Measurements from ENCODE around the gene LRCH3. TPM values are rescaled to one million over a fixed set of nuclear protein-coding genes. Genes with fewer than 3 reads are reported as not detected.
A peak's percentile ranks its signal among the peaks of the same experiment; 100 is the strongest.

The LRCH3 gene
- total and polyA plus RNA-seq, 9 of the 15 experiments (the other 6 are each of a cell fraction or from before 2014, with no cell fraction given) = 4.6 to 75.3 (median 30.3) TPM

DNA sequence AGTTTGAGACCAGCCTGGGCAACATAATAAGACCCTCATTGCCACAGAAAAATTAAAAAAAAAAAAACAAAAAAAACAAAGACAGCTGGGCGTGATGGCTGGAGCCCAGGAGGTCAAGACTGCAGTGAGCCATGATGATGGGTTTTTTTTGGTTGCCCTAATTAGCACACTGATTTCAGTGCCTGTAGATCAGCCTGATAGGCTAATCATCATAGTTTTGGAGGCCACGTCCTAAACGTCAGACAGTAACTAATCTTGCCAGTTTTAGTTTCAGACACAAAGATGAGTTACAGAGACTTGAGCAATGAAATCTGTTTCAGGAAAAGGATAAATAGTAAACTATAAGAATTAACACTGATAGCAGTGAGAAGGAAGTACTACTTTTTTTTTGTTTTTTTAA lies 55.4 kb downstream of the LRCH3 start:
- no peak for TF ChIP-seq ZFP30 (CRISPR knock-in tag; IDR thresholded peaks at IDR 0.05; ENCODE audit: borderline replicate concordance)
- TF ChIP-seq ARNT (IDR thresholded peaks at IDR 0.05) = no peak
- no peaks in the 10 kb centered on the region for H4K20me1 ChIP-seq (replicated peaks; ENCODE audit: control insufficient read depth, insufficient read depth, low read length)

DNA sequence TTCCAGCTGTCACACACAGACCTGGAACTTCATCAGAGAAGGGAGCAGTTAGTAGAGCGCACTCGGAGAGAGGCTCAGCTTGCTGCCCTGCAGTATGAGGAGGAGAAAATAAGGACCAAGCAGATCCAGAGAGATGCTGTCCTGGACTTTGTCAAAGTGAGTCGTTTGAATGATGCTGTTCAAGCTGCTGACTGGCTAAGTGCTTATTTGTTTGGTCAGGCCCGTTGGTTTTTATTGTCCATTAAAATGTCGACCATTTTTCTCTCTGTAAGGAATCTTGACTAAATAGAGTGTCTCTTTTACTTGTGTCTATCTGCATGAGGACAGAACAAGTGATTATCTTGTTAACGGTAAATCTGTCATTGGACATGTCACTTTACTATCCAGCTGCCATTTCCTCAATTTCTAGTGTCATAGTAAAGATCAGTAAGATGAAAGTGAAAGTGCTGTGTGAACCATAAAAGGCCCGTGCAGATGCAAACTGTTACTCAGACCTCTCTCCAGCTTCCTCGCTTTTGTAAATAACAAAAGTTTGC lies 56.9 kb downstream of the LRCH3 start:
- no peak overlapping the region; the same call in 2 of the 3 replicates for H3K27ac ChIP-seq (ENCODE audit: extremely low read depth, low read depth, low read length)
- no TSS peak for BruUV-seq (replicated peaks)
- intact Hi-C loops (cut with micrococcal nuclease) = no loop called here
- in situ Hi-C loops (cut with MboI) = no loop called here
- no peaks in the 10 kb centered on the region for H3K27me3 ChIP-seq (ENCODE audit: control insufficient read depth in 2 of 2, insufficient read depth in 2 of 2, low read length in 2 of 2)
- ChIA-PET CTCF (ENCODE audit: low intra/inter-chr PET ratio) (no interaction called here), POLR2A (interaction anchor here (1.3 kb wide), 1 partner anchor 26 kb away, joined by 4 read pairs; no protein-coding TSS in a partner anchor)
- no peak overlapping the region for H3K4me3 ChIP-seq
- H3K9me1 ChIP-seq (ENCODE audit: control insufficient read depth, insufficient read depth, low read length) = no peaks in the 10 kb centered on the region
- DNase-seq (ENCODE audit: extremely low read depth in 1 of 4, low spot score in 3 of 4) (peak in 2 of 4 experiments; percentile 4 to 15), ATAC-seq (peak; percentile 60), FAIRE-seq (peak; percentile 73)
- H3K4me2 ChIP-seq (ENCODE audit: insufficient read depth, low read length) = no peak overlapping the region
- no peak overlapping the region for H3K9ac ChIP-seq (ENCODE audit: insufficient read depth in 1 of 2, low read depth in 2 of 2, low read length in 2 of 2)
- peaks cover 76% of the 10 kb centered on the region for H3K36me3 ChIP-seq (ENCODE audit: control insufficient read depth, insufficient read depth, low read length)
- peaks cover 4 to 5% of the 10 kb centered on the region in 2 experiments; a peak in 4 of 5 replicates for H3K4me1 ChIP-seq (replicated peaks in 1 of 2; ENCODE audit: control insufficient read depth in 2 of 2, insufficient read depth in 2 of 2, low read length in 2 of 2)
- no peak overlapping the region for H2AFZ ChIP-seq (ENCODE audit: low read depth, low read length)
- H3K9me3 ChIP-seq (replicated peaks; ENCODE audit: control insufficient read depth, insufficient read depth, low read depth, low read length) = no peaks in the 10 kb centered on the region
- H4K20me1 ChIP-seq (replicated peaks; ENCODE audit: control insufficient read depth, insufficient read depth, low read length) = no peaks in the 10 kb centered on the region
- H3K79me2 ChIP-seq (ENCODE audit: control insufficient read depth, insufficient read depth, low read length) = no peaks in the 10 kb centered on the region
- 54% methylated on average over 8 of the region's 8 CpGs for WGBS (ENCODE audit: insufficient coverage, low coverage, missing lambda C conversion rate)
- TF ChIP-seq, protein P1, sequence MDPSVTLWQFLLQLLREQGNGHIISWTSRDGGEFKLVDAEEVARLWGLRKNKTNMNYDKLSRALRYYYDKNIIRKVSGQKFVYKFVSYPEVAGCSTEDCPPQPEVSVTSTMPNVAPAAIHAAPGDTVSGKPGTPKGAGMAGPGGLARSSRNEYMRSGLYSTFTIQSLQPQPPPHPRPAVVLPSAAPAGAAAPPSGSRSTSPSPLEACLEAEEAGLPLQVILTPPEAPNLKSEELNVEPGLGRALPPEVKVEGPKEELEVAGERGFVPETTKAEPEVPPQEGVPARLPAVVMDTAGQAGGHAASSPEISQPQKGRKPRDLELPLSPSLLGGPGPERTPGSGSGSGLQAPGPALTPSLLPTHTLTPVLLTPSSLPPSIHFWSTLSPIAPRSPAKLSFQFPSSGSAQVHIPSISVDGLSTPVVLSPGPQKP (CRISPR knock-in tag; IDR thresholded peaks at IDR 0.05) = no peak
- TF ChIP-seq JUND (IDR thresholded peaks at IDR 0.05; ENCODE audit: borderline replicate concordance, low read depth, low read length) (peak; percentile 19; the same call in 1 of the 2 replicates), JUND (tag; IDR thresholded peaks at IDR 0.05; ENCODE audit: borderline replicate concordance, low read depth, low read length) (no peak), ZNF324 (CRISPR knock-in tag; IDR thresholded peaks at IDR 0.05) (no peak), ZNF212 (CRISPR knock-in tag; IDR thresholded peaks at IDR 0.05) (no peak), CBFA2T3 (IDR thresholded peaks at IDR 0.05) (peak; percentile 39; the same call in 1 of the 2 replicates)
- TF ChIP-seq, protein P2, sequence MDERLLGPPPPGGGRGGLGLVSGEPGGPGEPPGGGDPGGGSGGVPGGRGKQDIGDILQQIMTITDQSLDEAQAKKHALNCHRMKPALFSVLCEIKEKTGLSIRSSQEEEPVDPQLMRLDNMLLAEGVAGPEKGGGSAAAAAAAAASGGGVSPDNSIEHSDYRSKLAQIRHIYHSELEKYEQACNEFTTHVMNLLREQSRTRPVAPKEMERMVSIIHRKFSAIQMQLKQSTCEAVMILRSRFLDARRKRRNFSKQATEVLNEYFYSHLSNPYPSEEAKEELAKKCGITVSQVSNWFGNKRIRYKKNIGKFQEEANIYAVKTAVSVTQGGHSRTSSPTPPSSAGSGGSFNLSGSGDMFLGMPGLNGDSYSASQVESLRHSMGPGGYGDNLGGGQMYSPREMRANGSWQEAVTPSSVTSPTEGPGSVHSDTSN (CRISPR knock-in tag; IDR thresholded peaks at IDR 0.05; ENCODE audit: low read depth) = no peak; the same call in 1 of the 2 replicates
- TF ChIP-seq, protein P2 (tag; conservative IDR thresholded peaks at IDR 0.05; ENCODE audit: low read depth) = peak; percentile 98
- TF ChIP-seq, protein P3, sequence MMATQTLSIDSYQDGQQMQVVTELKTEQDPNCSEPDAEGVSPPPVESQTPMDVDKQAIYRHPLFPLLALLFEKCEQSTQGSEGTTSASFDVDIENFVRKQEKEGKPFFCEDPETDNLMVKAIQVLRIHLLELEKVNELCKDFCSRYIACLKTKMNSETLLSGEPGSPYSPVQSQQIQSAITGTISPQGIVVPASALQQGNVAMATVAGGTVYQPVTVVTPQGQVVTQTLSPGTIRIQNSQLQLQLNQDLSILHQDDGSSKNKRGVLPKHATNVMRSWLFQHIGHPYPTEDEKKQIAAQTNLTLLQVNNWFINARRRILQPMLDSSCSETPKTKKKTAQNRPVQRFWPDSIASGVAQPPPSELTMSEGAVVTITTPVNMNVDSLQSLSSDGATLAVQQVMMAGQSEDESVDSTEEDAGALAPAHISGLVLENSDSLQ (IDR thresholded peaks at IDR 0.05) = peak; percentile 87

More for the DNA sequence above, 55.4 kb downstream of the LRCH3 start:
- Histone ChIP-seq H3K4me2 (ENCODE audit: insufficient read depth, low read length) (no peak overlapping the region), H3K9me3 (replicated peaks; ENCODE audit: control insufficient read depth, insufficient read depth, low read depth, low read length) (no peaks in the 10 kb centered on the region), H3K9me1 (ENCODE audit: control insufficient read depth, insufficient read depth, low read length) (no peaks in the 10 kb centered on the region), H3K79me2 (ENCODE audit: control insufficient read depth, insufficient read depth, low read length) (no peaks in the 10 kb centered on the region), H2AFZ (ENCODE audit: low read depth, low read length) (no peak overlapping the region), H3K27me3 (ENCODE audit: control insufficient read depth in 2 of 2, insufficient read depth in 2 of 2, low read length in 2 of 2) (no peaks in the 10 kb centered on the region), H3K9ac (ENCODE audit: insufficient read depth in 1 of 2, low read depth in 2 of 2, low read length in 2 of 2) (no peak overlapping the region), H3K4me3 (no peak overlapping the region), H3K36me3 (ENCODE audit: control insufficient read depth, insufficient read depth, low read length) (peaks cover 73% of the 10 kb centered on the region), H3K4me1 (replicated peaks in 1 of 2; ENCODE audit: control insufficient read depth in 2 of 2, insufficient read depth in 2 of 2, low read length in 2 of 2) (peaks cover 4 to 5% of the 10 kb centered on the region in 2 experiments; a peak in 4 of 5 replicates), H3K27ac (ENCODE audit: extremely low read depth, low read depth, low read length) (no peak overlapping the region)
- DNase-seq (ENCODE audit: extremely low read depth in 1 of 4, low spot score in 3 of 4) (no peak), FAIRE-seq (no peak), ATAC-seq (no peak)
- ChIA-PET POLR2A (no interaction called here), CTCF (ENCODE audit: low intra/inter-chr PET ratio) (no interaction called here)
- intact Hi-C loops (cut with micrococcal nuclease) (no loop called here), in situ Hi-C loops (cut with MboI) (no loop called here)
- no TSS peak for BruUV-seq (replicated peaks)
- 77% methylated on average over 3 of the region's 3 CpGs for WGBS (ENCODE audit: insufficient coverage, low coverage, missing lambda C conversion rate)
